HepG2 (cell line): Measurements from ENCODE around the gene SMAD1.

Experiments used
- ATF6 ChIP-seq: sonication (generic); formaldehyde crosslinking; conservative IDR thresholded peaks from 2 replicates; pipeline ENCODE4 v1.4.0; 2020; ENCODE audit warnings: missing genetic modification reagents
- PHF8 ChIP-seq: sonication (generic); formaldehyde crosslinking; IDR thresholded peaks from 2 replicates; pipeline ENCODE4 v1.5.0; 2020; ENCODE audit warnings: missing genetic modification reagents
- RAD21 ChIP-seq: fragments of 450-650 bp; formaldehyde crosslinking; IDR thresholded peaks from 2 replicates; pipeline ENCODE4 v1.5.0; 2020; ENCODE audit warnings: mild to moderate bottlenecking

GRCh38 chr4:145481164-145481941 lies at the start of gene SMAD1:
- TF ChIP-seq PHF8 (CRISPR knock-in tag) (peak; percentile 42; the same call in 1 of the 2 replicates), ATF6 (CRISPR knock-in tag) (no peak), RAD21 (CRISPR knock-in tag) (no peak; the same call in 1 of the 2 replicates)
